CD4-positive, alpha-beta T cell treated with Interferon gamma for 1 hour (primary cell): ENCODE results near the gene INSL3.

Source experiments
- DNase-seq: peaks from one replicate; pipeline ENCODE4 v3.0.0-alpha.2; 2020

The INSL3 gene

GRCh38 chr19:17821190-17821589 lies at the start of gene INSL3:
Gene INSL3, minus strand, starts transcription at chr19:17821519. Its CDS starts 13 bp downstream, at chr19:17821506.
- no peak for DNase-seq

GRCh38 chr19:17869114-17869608 lies 47.8 kb upstream of the INSL3 start:
- DNase-seq: no peak

DNA sequence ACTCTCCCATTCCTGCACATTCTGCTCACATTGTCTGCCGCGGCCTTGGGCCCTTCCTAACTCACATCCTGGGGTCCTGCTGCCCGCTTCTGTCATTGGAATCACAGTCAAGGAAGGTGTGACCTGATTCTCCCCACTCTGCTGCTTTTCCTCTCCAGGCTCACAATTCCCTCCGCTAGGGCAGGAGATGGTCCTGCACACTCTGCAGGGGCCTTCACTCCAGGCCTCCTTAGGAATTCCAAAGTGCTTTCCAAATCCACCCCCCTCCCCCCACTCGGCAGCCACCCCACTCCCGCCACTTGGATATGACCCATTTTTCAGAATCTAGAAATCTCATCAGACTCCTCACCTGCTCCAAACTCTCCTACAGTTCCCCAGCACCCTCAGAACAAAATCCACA lies 47.4 kb upstream of the INSL3 start:
- DNase-seq: no peak

DNA sequence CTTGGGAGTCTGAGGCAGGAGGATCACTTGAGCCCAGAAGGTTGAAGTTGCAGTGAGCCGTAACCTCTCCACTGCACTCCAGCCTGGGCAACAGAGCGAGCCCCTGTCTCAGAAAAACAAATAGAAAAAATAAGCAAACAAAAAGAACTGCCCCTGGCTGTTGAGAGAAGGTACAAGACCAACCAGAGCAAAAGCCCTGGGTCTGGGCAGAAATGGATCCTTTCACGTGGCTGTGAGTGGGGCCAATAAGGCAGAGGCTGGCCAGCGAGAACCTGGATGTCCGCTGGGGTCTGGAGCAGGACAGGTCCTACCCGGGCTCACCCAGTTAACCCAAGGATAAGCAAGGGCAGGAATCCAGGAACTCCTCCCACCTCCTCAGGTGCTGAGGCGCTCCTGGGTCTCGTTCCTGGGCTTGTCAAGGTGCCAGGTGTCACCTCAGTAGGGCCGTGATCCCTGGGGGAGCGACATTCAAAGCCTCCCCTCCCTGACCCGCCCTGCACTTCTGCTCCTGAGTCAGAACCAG lies 45.7 kb upstream of the INSL3 start:
- DNase-seq: no peak

- no peak for DNase-seq
Observed at GRCh38 chr19:17866312-17866963, 45.1 kb upstream of the INSL3 start.

- no peak for DNase-seq
Observed at GRCh38 chr19:17865364-17866311, 44.3 kb upstream of the INSL3 start.

DNA sequence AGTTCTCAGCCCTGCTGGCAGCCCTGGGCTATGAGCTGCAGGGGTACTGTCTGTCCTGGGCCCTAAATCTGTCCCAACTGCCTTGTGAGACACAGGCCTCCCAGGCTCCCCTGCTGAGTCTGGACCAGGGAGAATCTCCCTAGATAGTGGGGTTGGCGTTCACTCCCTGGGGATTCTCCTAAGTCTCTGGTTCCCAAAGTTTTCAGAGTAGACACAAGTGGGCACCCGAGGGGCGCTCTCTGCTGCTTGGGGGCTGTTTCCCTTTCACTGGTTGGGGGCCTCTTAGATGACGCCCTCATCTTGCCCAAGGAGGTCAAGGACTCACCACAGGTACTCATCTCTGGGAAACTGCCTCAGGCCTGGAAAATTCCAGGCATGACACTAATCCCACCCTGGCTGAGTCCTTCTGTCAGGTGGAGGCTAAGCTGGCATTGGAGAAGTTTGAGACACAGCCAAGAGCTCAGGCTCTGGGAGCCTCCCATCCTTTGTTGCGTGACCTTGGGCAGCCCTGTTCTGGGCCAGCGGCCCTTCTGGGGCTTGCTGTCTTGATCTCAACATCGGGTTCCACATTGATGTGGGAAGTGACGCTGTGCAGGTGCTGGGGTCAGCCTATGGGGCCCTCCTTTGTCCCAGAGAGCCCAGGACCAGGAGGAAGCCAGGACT lies 42.3 kb upstream of the INSL3 start:
- DNase-seq: no peak

- DNase-seq: peak; percentile 36
Observed at GRCh38 chr19:17862711-17863519, 41.6 kb upstream of the INSL3 start.

- no peak for DNase-seq
Observed at GRCh38 chr19:17861542-17862402, 40.5 kb upstream of the INSL3 start.

DNA sequence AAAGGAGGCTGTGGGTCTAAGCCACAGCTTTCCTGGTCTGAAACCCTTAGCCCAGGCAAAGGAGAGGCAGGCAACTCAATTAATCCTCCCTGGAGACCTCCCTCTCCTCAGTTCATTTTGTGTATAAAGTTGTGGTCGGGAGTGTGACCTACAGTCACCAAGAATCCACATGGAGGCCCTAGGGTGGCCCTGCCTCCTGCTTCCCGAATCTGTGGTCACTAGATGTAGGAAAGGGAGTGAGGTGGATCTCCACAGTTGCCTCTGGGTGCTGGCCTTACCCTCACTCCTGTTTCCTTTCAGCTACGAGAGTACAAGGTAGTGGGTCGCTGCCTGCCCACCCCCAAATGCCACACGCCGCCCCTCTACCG lies 39.7 kb upstream of the INSL3 start:
- DNase-seq: no peak

DNA sequence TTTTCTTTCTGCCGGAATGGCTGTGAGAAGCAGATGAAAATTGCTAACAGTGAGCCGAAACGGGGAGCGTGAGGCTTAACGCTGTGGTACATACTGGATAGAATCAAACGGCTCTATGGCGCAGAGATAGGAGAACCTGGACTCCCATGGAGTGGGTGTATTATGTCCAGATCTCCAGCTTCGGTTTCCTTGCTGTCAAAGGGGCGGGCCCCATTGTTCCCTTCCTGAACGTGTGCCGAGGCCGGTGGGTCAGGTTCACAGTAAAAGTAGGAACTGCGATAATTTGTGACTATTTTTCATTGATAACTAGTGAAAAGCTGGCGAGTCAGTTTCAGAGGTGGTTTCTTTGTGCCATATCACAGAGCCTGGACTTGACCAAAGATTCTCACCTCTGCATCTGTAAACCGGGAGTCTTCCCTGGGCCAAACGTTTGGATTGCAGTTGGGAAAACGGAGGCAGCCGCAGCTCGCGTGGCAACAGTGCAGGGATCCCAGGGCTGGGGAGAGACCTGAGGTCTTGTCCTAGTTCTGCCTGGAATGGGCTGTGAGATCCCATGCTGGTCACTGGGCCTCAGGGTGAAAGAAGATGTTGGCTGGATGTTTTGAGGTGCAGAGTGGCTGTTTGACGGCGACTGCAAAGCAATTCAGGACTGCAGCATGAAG lies 39.1 kb upstream of the INSL3 start:
- no peak for DNase-seq

- peak; percentile 100 for DNase-seq
Observed at GRCh38 chr19:17859533-17860330, 38.4 kb upstream of the INSL3 start, which contains the start of gene RPL18A. Gene RPL18A, plus strand, starts transcription at chr19:17859910. Its CDS starts 47 bp downstream, at chr19:17859957.

DNA sequence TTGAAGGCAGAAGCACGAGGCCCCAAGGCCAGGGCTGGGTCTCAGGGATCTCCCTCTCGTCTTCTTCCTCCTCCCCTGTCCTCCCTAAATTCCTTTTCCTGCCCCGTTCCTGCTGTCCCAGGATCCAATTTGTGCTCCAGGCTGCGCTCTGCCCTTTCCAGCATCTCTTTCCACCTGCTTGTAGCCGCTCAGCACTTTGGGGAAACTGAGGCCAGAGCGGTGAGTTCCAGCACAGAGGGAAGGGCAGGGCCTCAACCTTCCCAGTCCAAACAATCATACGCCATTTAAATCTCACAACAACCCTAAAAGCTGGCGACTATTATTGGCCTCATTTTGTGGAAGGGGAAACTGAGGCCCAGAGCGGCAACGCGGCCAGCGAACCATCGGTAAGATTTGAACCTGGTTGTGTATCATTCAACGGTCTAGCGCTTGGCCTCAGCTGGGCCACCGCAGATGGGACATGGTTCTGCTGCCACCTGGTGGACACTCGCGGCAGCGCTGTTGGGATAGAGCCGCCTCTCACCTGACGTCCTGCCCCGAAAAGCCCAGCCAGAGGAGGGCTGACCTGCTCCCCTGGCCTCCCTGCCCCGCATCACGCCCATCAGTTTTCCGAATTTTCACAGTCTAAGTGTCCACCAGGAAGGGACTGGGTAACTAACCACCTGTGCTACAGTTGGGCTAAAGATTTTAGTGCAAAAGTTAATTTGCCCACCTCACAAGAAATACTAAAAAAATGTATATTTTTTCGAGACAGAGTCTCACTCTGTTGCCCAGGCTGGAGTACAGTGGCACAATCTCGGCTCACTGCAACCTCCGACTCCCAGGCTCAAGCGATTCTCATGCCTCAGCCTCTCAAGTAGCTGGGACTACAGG lies 34.2 kb upstream of the INSL3 start:
- peak; percentile 82 for DNase-seq

GRCh38 chr19:17854061-17854460 lies 32.7 kb upstream of the INSL3 start:
- DNase-seq: no peak

GRCh38 chr19:17848595-17849292 lies 27.4 kb upstream of the INSL3 start:
- DNase-seq: no peak

GRCh38 chr19:17847538-17848366 lies 26.4 kb upstream of the INSL3 start, which contains the start of gene JAK3:
Gene JAK3, minus strand, starts transcription at chr19:17847982. Its CDS starts 3,565 bp downstream, at chr19:17844417.
- DNase-seq: peak; percentile 88

DNA sequence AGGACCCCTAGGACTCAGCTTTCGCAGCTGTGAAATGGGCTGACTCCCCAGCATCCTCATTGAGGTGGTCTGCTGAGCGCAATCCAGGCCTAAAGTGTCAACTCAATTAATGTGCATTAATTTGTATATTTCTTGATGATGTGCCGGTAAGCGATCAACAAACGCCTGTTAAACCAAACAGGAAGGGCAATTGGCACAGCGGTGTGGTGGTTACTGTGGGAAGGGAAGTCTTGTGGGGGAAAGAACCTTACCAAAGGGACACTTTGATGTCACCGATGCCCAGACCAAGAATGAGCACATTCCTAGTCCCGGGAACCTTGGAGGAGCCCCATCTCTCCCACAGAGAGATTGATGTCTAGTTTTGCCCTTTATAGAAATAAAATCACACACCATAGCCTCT lies 24.8 kb upstream of the INSL3 start:
- DNase-seq: peak; percentile 47
